Inflammatory macrophage (primary cell): ENCODE measurements around the gene OTX2.

ENCODE experiments used
- DNase-seq, 2 donors: peaks; one replicate each; pipeline ENCODE4 v3.0.0-alpha.2; 2020 to 2022
- total RNA-seq, 18 experiments: gene quantifications; one replicate each; lab custom pipeline; 2026; ENCODE audit warnings: mixed read lengths in 6 of 18, inconsistent platforms in 2 of 18; lab: John Stamatoyannopoulos, UW

The OTX2 gene
- total RNA-seq, result 0 to 0.29 (median 0) reads per million in 18 experiments

DNA sequence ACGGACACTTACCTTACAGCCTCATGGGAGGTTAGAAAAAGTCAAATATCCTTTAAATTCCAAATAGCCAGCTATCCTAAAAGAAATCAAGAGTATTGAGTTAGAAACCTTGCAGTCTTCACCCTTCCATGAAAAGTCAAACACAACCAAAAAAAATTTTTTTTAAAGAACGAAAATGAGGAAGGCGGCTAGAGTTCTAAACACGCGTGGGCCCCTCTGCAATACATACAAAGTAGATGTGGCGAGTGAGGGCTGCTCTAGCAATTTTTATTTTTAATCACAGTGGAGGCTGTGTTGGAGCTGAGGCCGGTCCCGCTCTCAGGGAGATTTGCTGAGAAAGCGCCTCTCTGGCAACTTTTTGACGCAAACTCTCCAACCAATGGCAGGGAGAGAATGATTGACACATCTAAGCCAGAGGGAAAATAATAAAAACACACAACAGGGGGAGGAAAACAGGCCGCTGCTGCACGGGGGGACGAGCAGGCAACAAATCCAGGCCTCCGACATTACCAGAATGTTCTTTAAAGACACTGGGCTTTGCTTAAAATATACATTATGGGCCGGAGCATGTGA lies at the start of gene OTX2:
Gene OTX2, minus strand, starts transcription at position 333 of the 573 bp plus-strand sequence. CDS start 5,023 bp downstream, outside the sequence.
- DNase-seq, result no peak

DNA sequence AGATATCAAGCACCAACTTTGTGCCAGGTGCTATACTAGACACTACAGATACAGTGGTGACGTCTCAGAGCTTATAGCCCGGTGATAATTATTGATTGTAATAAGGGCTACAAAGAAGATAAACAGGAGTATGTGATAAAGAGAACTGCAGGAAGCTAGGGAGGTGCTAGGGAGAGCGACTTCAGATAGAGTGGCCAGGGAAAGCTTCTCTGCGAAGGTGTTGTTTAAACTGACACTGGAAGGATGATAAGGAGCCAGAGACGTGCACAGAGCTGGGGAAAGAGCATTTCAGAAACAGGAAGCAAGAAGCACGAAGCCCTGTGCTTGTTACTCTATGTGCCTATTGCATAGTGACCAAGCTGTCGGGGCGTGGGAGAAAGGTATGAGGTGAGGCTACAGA lies 48.1 kb upstream of the OTX2 start:
- no peak for DNase-seq

DNA sequence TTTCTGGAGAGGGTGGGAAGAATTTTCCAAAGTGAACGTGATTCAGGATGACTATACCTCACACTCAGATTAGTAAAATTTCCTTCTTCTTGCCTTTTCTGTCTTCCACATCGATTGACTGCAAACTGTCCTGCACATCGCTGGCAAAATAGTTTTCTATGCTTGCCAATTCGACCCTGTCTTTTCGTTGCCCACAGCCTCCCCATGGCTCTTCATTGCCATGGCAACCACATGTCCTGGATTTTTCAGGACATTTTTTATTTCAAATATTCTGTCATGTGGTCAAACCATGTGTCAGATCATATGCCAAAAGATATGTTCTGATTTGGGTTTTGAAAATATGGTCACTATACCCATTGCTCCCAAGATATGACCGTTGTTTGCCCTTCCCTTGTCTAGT lies 46.9 kb upstream of the OTX2 start:
- no peak for DNase-seq

DNA sequence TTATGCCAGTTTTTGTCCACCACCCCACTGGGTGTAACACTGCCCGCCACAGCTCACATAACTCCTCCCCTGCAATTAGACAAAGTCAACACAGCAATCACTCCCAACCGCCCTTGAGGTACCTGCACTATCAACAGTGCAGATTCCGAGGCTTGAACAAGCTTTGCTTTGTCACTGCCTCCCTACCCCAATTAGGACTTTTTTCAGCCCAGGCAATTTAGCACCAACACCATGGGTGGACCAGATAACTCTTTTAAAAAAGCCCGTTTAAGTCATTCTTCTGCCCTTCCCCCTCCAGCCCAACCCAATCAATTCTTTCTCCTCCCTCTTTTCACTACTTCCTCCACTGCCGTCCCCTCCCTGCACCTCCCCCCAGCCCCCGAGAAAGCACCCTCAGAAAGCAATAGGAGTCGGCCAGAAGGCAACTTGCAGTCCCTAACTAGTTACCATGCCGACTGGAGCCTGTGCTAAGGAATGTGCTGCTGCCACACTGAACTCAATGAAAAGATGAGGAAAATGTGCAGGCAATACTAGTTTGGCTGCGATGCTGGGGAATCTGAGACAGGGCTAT lies 45.7 kb upstream of the OTX2 start:
- DNase-seq, result no peak

DNA sequence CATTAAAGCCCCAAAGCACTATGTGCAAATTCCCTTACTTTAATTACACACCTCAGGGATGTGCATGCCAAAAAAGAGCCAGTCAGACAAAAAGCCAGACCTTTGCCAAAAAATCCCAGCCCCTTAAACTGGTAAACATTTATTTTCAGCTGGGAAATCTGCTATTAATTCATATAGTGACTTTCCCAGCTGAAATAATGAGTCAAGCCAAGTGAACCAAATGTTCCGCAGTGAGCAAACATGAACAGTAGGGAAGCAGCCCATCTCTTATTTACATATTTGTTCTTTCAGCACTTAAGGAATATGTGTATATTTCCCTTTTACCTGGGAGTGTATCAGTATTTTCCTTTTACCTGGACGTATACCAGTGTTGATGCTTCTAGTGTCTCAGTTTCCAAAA lies 44.0 kb upstream of the OTX2 start:
- no peak for DNase-seq

DNA sequence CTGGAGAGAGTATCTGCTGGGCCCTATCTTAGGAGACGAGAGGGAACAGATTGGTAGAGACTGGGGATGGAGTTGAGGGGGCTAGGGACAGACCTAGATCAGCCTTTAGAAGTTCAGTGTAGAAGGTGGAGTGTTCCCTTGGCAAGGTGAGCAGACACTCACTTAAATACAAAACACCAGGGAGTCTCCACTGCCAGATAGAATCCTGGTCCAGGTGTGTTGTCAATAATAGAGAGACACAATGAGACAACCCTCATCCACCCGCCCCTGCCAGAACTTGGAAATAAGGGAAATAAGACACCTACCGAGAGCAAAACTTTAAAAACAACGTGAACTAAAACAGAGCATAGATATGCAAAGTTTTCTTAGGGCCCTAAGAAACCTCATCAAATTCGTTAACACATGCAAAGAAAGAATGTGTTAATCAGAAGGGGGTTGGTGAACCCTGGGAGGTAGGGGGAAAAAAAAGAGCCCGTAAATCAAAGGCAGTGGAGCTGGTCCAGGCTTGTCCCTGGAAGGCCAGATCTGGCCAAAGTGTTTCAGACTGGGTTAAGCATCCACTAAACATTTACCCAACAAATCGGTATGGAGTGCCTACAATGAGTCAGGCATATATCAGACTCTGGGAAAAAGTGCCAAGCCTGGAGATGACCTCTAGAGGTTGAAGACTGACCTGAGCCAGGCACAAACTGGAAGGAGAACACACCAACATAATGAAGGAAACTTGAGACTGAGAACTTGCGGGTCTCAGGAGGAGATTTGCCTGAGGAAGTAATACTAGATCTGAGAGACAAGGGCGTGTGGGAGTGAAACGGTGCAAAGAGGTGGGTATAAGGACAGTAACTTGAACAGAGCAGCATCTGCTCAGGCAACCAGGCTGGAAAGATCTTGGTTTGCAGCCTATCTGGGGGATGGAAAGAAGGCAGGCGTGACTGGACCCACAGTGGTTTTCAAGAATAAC lies 37.0 kb upstream of the OTX2 start:
- no peak for DNase-seq

DNA sequence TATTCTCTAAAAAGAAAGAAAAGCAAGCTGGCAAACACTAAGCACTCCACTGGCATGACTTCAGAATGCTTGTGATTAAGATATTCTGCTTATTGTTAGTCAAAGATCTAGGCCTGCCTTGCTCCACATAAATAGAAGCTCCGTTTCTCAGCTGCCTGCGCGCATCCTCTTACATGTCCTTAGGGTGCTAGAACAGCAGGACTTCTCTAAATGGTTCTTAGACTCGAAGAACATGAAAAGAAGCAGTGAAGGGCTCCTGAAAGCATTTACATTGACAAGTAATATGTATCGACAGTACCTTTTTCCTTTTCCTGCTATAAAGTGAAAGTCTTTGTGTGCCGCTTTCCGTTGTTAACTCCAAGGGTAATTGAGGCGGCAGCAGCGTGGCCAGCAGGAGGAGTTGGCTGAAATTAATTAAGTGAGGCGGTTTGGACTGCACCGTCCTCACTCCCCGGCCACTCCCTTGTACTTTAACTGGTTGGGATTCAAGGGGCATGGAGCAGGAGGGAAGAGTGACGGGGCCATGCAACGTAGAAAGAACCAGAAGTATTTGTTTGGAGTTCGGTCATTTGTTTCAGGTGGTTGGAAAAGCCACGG lies 34.2 kb upstream of the OTX2 start:
- DNase-seq, result no peak

DNA sequence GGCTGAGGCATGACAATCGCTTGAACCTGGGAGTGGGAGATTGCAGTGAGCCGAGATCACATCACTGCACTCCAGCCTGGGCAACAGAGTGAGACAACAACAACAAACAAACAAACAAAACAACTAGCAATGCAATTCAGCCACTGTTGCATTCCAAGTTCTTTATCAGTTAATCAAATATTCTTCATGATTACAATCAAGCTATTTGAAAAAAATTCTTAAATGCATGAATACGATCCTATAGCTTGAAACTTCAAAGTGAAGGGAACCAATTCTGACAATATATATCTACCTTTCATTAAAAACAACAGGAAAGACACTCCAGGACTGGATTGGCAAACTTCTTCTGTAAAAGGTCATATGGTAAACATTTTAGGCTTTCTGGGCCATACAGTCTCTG lies 31.3 kb upstream of the OTX2 start:
- no peak for DNase-seq

DNA sequence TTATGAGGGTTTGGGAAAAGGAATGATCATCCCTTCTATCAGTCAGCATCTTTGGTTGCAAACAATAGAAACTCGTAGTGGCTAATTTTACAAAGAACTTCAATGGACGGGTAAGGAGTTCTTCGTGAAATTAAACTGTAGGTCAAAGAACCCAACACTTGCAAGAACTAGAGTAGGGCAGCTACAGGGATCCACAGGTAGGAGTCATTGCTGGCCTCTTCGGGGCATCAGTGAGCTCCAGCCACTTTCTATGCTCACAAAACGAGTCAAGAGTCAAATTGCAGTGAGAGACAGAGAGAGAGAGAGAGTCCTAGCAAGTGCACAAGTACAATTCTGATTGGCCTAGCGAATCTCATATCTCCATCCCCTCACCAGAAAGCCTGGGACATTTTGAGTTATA lies 29.9 kb upstream of the OTX2 start:
- no peak for DNase-seq

DNA sequence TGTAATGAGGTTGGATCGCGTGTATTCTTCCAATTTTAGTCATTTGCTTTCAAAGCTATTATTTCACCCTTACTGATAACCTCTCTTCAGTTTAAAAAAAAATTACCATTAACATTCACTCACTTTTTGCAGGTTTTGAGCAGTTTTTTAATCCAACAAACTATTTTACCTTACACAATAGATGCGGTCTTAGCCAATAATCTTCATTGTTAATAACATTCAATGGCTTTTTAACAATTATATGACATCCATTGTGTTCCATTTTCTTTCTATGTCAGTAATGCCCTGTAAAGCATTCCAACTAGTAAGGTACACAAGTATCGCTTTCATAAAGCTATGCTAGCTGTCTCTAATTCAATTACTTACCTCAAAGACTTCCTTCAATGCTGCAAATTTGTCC lies 18.9 kb upstream of the OTX2 start:
- no peak for DNase-seq

DNA sequence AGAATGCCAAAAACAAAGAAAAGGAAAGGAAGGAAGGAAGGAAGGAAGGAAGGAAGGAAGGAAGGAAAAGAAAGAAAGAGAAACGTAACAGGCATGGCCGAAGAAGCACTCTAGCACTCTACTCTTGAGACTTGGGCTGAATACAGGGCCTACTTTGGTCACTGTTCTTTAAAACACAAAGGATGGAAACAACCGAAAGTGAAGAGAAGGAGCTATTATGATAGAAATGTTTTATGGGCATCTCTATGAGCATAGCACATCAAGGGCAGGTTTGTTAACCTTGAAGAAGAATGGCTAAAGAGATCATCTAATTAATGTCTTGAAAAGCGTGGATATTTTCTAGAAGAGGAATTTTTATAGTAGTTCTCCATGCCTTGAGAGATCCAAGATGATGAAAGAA lies 15.9 kb upstream of the OTX2 start:
- DNase-seq, result no peak

DNA sequence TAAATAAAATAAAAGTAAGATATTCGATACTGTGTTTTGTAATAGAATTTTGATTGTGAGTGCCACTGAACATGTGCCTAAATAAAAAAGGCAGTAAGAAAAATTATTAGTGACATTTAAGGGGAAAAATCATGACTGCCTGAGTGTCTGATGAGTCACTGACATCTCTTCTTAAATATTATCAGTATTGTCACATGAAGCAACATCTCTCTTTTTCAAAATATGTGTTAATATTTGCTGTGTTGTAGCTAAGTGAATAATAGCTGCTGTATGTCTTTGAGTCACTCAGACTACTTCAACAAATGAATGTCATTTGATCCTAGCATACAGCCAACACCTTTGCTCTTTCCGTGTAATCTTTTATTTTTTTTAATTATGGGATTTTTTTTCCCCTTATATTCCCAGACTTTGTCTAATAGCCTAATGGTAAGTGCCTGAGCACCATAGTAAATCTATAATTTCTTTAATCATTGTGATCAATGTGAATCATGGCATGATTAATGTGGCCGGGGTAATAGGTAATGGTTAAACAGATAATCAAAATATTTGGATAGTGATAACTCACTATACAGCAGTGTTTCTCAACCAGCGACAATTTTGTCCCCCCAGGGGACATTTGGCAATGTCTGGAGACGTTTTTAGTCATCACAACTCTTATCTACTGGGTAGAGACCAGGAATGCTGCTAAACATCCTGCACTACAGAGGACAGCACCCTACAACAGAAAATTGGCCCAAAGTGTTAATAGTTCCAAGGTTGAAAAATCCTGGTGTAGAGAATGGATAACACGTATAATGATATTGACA lies 11.7 kb upstream of the OTX2 start:
- DNase-seq, result no peak

DNA sequence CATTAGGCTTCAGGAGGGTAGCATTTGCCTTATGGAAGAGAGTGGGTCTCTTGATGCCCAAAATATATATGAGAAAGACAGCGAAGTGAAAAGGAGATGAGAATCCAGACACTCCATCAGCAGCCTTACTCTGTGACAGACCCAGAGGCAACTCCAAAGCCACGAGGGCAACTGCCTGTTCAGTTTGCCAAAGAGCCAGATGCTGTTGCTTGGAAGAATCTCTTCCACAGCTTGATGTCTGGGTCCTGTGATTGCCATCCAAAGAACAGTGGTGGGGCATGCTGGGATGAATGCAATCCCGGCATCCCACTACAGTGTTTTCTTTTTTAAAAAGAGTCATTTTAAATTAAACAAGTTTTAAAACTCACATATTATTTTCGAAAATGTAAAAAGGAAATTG lies 10.9 kb upstream of the OTX2 start:
- no peak for DNase-seq

DNA sequence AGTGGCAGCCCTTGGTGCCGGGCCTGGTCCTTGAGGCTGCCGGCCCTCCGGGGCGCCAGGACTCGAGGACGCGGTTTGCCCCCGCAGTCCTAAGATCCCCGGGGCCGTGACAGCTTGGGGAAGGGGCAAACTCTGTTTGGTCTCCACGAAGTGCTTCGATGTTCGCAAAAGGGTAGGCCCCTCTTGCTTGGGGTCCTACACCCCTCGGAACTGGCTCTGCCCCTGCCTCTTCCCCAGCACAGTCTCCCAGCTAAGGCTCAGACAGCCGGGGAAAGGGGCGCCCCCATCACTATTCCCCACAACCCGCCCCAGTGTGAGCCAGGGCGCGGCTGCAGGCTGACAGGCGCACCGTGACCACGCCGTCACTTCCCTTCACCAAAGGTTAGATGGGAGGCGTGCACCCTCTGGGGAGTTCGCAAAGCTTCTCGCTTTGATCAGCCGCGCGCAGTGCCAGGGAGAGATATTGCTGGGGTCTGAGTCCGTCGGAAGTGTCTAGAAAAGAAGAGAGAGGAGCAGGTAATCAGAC lies 7.2 kb upstream of the OTX2 start:
- DNase-seq, result no peak

DNA sequence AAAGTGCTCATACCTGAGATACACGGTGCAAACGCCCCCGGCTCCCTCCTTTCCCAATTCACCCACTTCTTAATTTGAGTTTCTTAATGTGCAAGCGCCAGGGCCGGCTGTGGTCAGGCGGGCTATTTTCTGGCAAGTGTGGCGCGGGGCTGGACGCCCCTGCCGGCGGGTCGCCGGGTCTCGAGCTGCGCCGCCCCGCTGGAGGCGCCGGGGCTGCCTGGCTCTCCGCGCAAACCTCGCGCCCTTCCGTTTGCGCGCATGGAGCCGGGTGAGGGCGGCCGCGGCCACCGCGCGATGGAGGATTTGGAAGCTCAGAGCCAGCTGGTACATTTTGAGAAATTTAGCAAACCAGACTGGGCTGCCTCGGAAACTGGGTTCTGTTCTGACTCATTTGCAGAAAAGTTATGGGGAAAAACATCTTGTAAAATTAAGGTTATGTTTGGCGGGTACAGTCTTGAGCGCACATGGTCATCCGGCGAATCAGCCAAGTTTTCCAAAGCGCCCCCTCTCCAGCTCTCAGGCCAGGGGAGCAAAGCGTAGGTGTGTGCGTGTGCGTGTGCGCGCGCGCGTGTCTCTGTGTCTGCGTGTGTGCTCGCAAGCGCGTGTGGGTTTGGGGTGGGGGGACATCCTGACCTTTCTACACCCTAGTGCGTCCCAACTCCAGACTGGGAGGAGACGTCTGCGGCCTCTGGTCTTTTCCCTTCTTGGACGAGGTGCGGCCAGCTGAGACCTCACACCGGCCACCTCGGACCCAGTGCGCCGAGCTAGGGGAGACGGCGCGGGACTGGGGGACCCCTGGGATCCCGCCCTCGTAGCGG lies 6.5 kb upstream of the OTX2 start:
- no peak for DNase-seq

DNA sequence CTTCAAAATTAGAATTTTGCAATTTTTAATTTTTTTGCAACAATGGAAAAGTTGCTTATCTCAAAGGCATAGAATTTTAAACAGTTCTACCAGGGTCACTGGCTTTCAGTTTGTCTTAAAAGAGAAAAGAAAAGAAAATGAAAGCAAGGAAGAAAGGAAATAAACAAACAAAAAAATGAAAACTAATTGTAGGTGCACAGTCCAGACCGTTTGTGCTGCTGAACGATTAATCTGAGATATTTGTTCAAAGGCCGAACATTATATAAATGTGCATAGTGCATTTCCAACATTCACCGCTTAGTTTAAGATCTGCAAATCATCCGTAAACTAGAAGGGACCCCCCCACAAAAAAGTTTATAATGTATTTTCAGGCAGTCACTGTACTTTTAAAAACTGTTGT lies 5.5 kb upstream of the OTX2 start:
- no peak for DNase-seq

DNA sequence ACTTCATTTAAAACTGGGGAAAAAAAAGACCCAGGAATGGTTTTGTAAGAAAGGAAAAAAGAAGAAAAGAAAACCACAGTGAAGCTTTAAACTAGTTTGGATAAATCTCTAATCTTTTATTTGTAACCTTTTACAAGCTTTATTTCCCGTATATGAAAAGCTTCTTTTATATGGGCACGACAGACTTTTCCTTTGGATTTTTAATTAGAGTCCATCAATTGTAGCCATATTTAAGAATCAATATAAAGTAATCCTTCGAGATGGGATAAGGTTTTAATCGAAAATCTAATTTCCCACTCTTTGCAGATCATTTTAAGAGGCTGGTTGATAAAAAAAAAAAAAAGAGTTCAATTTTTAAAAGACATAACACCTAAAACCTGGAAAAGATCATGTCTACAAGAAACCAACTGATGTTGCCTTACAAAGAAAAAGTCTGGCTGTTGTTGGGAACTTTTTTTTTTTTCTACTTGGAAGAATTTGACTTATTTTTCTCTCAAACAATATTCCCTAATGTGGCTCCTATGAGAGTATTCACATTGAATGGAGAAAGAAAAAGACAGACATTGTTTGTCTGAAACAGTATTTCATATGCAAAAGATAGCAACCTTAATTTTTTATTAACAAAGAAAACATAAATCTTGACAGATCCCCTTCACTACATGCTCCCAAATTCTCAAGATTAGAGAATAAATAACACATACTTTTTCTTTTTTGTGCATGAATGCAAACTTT lies 4.9 kb upstream of the OTX2 start:
- no peak for DNase-seq

DNA sequence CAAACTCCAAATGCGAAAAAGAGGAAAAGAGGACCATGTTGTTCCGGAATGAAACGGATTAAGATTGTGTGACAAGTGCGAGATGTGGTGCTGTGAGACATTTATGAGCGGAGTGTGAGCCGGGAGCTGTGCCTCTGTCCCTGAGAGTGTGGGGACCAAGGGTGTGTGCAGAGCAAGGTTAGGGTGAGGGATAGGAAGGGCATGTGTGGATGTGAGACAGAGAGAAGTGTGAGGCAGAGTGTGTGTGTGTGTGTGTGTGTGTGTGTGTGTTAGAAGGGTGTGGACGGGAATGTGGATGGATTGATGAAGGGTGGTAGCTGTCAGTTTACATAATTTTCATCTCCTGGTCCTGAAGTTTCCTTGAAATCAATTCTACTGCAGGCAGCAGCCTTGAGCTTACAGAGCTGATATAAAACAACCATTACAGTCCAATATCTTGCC lies 4.3 kb upstream of the OTX2 start:
- DNase-seq, result no peak

DNA sequence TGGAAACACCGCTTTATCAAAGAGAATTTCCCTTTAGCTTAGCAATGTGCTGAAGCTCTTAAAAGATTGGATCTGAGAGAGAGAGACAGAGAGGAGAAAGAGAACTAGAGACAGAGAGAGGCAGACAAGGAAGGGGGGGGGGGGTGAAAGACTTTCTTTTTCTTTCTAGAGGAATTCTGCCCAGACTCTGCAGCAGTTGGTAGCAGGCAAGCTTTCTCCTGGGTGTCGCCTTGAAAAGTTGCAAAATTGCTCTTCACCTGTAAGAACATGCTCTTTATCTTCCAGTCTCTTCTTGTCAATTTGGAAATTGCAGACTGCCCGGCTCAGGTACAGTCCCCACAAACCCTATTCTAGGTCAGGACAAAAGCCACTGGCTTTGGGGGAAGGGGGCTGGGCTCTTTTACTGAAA lies 2.9 kb upstream of the OTX2 start:
- no peak for DNase-seq

DNA sequence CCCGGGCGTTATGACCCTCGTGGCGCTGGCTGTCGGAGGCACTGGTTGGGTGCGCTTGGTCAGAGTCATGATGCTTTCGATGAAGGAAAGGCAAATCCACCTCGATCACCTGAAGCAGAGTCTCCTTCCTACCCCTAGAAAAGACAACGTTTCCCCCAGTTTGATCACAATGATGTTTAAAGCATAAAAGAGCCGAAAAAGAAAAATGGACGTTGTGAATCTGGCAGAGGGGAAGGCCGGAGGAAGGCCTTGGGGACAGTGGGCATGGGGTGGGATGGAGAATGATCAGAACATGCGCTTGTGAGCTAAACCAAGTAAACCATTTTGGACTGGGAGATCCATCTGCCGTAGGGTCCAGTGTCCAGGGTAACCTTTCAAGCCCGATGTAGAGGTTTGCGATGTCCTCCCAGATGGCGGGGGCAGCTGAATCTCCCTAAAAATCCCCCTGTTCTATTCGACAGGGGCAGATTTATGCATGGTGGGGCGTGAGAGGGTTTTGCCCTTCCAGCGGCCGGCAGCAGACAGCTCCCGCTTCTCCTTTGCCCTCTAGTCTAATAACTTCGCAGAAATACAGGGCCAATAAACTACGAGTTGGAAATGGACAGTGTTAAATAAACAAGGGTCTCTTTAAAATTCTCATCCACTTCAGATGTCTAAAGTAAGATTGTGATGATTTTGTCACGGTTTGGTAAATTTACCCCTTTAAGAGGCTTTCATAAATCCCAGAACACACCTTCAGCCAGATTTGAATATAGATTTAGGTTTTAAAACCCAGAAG lies 2.3 kb upstream of the OTX2 start:
- no peak for DNase-seq
